GM12878 (cell line): ENCODE results near the gene PTBP3. TPM values are rescaled to one million over a fixed set of nuclear protein-coding genes. Genes with fewer than 3 reads are reported as not detected.

Source experiments
- ATAC-seq: fragments of 200-7000 bp; cut with Tn5 transposase; 3 replicates; pipeline ENCODE4 v1.9.1; 2020; ENCODE audit warnings: mild to moderate bottlenecking, moderate library complexity
- BruUV-seq: library from RNA; stranded (reverse); fragments of 400-500 nt; replicated peaks from 2 replicates; lab custom pipeline; 2021; lab: Mats Ljungman, UMichigan
- CTCF ChIA-PET: fragments of 300-600 bp; sonication (Branson Sonifier 250); formaldehyde crosslinking; extraction: SDS; loops from one replicate; lab custom pipeline; 2021; ENCODE audit warnings: inconsistent platforms; lab: Yijun Ruan, JAX
- POLR2A ChIA-PET: fragments of 350-600 bp; formaldehyde crosslinking; extraction: SDS; loops from one replicate; lab custom pipeline; 2021; ENCODE audit warnings: inconsistent platforms; lab: Charles Lee
- RAD21 ChIA-PET: fragments of 300-600 bp; sonication (Branson Sonifier 250); formaldehyde crosslinking; loops from one replicate; lab custom pipeline; 2023; ENCODE audit warnings: antibody characterized with exemption; ENCODE audit not compliant: unreplicated experiment; lab: Charles Lee
- SMC1A ChIA-PET: fragments of 300-600 bp; sonication (Branson Sonifier 250); formaldehyde crosslinking; loops from one replicate; lab custom pipeline; 2023; ENCODE audit not compliant: unreplicated experiment, uncharacterized antibody; lab: Charles Lee
- DNase-seq: peaks from one replicate; pipeline ENCODE4 v3.0.0-alpha.2; 2011; ENCODE audit warnings: low read depth, low spot score
- FAIRE-seq: peaks from 3 replicates; lab custom pipeline; 2011; peaks lifted over from hg19 to GRCh38; lab: Jason Lieb, UNC
- H2AFZ ChIP-seq: 2 replicates; pipeline ENCODE4 v1.6.0; 2011; ENCODE audit warnings: low read depth, low read length, control low read depth; ENCODE audit not compliant: control insufficient read depth
- H3K27ac ChIP-seq: 2 replicates; pipeline ENCODE4 v1.5.1; 2011; ENCODE audit warnings: control low read depth; ENCODE audit not compliant: control insufficient read depth, insufficient read depth
- H3K27me3 ChIP-seq, 2 experiments: replicated peaks in 1 of 2; 2 replicates each; pipeline versions ENCODE4 v1.6.0 to v1.6.1; 2011; ENCODE audit warnings: low read length in 1 of 2; ENCODE audit not compliant: control insufficient read depth in 2 of 2, insufficient read depth in 2 of 2
- H3K36me3 ChIP-seq, 2 experiments: 2 replicates each; pipeline ENCODE4 v1.5.1; 2011; ENCODE audit warnings: low read length in 1 of 2; ENCODE audit not compliant: control insufficient read depth in 2 of 2, insufficient read depth in 2 of 2
- H3K4me1 ChIP-seq: 2 replicates; pipeline ENCODE4 v1.6.1; 2011; ENCODE audit warnings: mild to moderate bottlenecking, low read length, moderate library complexity, mixed read lengths; ENCODE audit not compliant: control insufficient read depth, insufficient read depth
- H3K4me2 ChIP-seq: 2 replicates; pipeline ENCODE4 v1.6.0; 2011; ENCODE audit warnings: control low read depth; ENCODE audit not compliant: control insufficient read depth, insufficient read depth
- H3K4me3 ChIP-seq: fragments of 200-600 bp; sonication (generic); 2 replicates; pipeline ENCODE4 v1.5.1; 2016
- H3K79me2 ChIP-seq: 2 replicates; pipeline ENCODE4 v1.6.0; 2011; ENCODE audit warnings: low read length; ENCODE audit not compliant: control insufficient read depth, insufficient read depth
- H3K9ac ChIP-seq: 2 replicates; pipeline ENCODE4 v1.8.0; 2011; ENCODE audit warnings: low read length, control low read depth, mixed read lengths; ENCODE audit not compliant: control insufficient read depth, insufficient read depth
- H3K9me3 ChIP-seq: replicated peaks from 3 replicates; pipeline ENCODE4 v1.5.1; 2011; ENCODE audit warnings: mild to moderate bottlenecking, low read length; ENCODE audit not compliant: control insufficient read depth, insufficient read depth
- H4K20me1 ChIP-seq: 2 replicates; pipeline ENCODE4 v1.6.0; 2011; ENCODE audit not compliant: control insufficient read depth, insufficient read depth
- CHD4 ChIP-seq: fragments of 200-600 bp; sonication (generic); IDR thresholded peaks from 2 replicates; pipeline ENCODE4 v1.6.1; 2016; ENCODE audit warnings: mild to moderate bottlenecking
- GABPA ChIP-seq: IDR thresholded peaks from 2 replicates; pipeline ENCODE4 v1.6.1; 2014; ENCODE audit warnings: antibody characterized with exemption, low read depth, mild to moderate bottlenecking, inconsistent platforms
- IKZF1 ChIP-seq: fragments of 450-650 bp; conservative IDR thresholded peaks from 2 replicates; pipeline ENCODE4 v1.6.1; 2017; ENCODE audit warnings: antibody characterized with exemption, mild to moderate bottlenecking
- NR2C2 ChIP-seq: IDR thresholded peaks from 2 replicates; pipeline ENCODE4 v1.6.1; 2011; ENCODE audit warnings: borderline replicate concordance, low read depth; ENCODE audit not compliant: control insufficient read depth, insufficient read length
- POU2F2 ChIP-seq: IDR thresholded peaks from 3 replicates; pipeline ENCODE4 v1.6.1; 2011; ENCODE audit warnings: low read depth, mild to moderate bottlenecking, low read length, borderline replicate concordance
- RUNX3 ChIP-seq: IDR thresholded peaks from 2 replicates; pipeline ENCODE4 v1.6.1; 2012; ENCODE audit warnings: low read length, inconsistent platforms
- TCF7 ChIP-seq: IDR thresholded peaks from 2 replicates; pipeline ENCODE4 v1.6.1; 2014; ENCODE audit warnings: antibody characterized with exemption, borderline replicate concordance
- ZSCAN29 ChIP-seq: fragments of 450-650 bp; IDR thresholded peaks from 2 replicates; pipeline ENCODE4 v1.6.1; 2017; ENCODE audit warnings: mild to moderate bottlenecking, moderate library complexity
- WGBS: methylation state at CpG from one replicate; pipeline ENCODE4 v1.1.6; 2016; ENCODE audit warnings: low lambda C conversion rate; ENCODE audit not compliant: insufficient replicate concordance, insufficient coverage; ENCODE audit errors: missing lambda C conversion rate; 5-methylcytosine and 5-hydroxymethylcytosine counted together
- in situ Hi-C: fragments of 300-500 bp; cut with MboI; formaldehyde crosslinking; loops from 9 replicates; pipeline ENCODE4 v1.14.3; 2018; ENCODE audit warnings: mixed read lengths
- intact Hi-C: fragments of 100-400 bp; cut with micrococcal nuclease; formaldehyde crosslinking; loops from one replicate; pipeline ENCODE4 v1.14.2; 2022; ENCODE audit not compliant: unreplicated experiment
- polyA plus RNA-seq, 11 experiments: library from polyadenylated mRNA; depleted of rRNA in 4 of 11; unstranded in 6 of 11; stranded (reverse) in 5 of 11; fragments of >200 nt; fragmentation: Nextera tagmentation in 4 of 11; fragmentation: Illumina TruSeq in 1 of 11; extraction: Ambion mirVana in 4 of 11; extraction: Trizol in 1 of 11; gene quantifications; 1 replicate in 1 of 11; 2 replicates in 10 of 11; pipeline versions ENCODE4 v1.2.1 to v1.2.3, GENCODE V29; 2011 to 2016; ENCODE audit warnings: inconsistent platforms in 2 of 11, missing spikeins in 2 of 11, low read depth in 1 of 11
- total RNA-seq, 4 experiments: library from RNA; depleted of rRNA in 3 of 4; stranded (reverse); fragments of >200 nt in 3 of 4; fragmentation: Illumina TruSeq in 1 of 4; extraction: Trizol in 1 of 4; gene quantifications; 2 replicates each; pipeline versions ENCODE4 v1.2.1 to v1.2.3, GENCODE V29; 2013 to 2021
- TF ChIP-seq, protein P1 (sequence below): IDR thresholded peaks from 2 replicates; pipeline ENCODE4 v1.6.1; 2012; ENCODE audit warnings: improper control_type of control experiment, low read depth, low read length; ENCODE audit not compliant: insufficient replicate concordance

The PTBP3 gene
- total and polyA plus RNA-seq, 10 of the 15 experiments (the other 5 are each of a cell fraction or from before 2014, with no cell fraction given), result 12.5 to 104 (median 52.7) TPM

DNA sequence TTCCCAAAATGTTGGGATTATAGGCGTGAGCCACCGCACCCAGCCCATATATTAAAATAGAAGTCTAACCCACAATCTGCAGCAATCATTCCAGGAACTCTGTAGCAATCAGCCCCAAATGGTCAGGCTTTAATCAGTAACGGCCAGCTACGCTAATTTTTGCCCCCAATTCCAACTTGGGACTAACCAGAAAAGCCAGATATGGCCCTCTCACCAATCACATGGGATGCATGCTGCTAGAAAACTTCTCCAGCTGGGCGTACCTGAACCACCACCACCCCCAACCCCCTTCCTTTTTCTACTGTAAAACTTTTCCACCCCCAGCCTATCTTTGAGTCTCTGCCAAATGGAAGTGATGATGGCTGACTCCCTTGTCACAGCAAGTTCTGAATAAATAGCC, 162.5 kb downstream of the PTBP3 start:
- Histone ChIP-seq H3K9ac (no peak overlapping the region), H3K4me2 (no peak overlapping the region)
- RAD21 ChIA-PET, result no interaction called here
- TF ChIP-seq GABPA (no peak), RUNX3 (no peak), NR2C2 (no peak), IKZF1 (no peak), CHD4 (no peak), ZSCAN29 (no peak), TCF7 (no peak), POU2F2 (no peak)
- TF ChIP-seq, protein P1, sequence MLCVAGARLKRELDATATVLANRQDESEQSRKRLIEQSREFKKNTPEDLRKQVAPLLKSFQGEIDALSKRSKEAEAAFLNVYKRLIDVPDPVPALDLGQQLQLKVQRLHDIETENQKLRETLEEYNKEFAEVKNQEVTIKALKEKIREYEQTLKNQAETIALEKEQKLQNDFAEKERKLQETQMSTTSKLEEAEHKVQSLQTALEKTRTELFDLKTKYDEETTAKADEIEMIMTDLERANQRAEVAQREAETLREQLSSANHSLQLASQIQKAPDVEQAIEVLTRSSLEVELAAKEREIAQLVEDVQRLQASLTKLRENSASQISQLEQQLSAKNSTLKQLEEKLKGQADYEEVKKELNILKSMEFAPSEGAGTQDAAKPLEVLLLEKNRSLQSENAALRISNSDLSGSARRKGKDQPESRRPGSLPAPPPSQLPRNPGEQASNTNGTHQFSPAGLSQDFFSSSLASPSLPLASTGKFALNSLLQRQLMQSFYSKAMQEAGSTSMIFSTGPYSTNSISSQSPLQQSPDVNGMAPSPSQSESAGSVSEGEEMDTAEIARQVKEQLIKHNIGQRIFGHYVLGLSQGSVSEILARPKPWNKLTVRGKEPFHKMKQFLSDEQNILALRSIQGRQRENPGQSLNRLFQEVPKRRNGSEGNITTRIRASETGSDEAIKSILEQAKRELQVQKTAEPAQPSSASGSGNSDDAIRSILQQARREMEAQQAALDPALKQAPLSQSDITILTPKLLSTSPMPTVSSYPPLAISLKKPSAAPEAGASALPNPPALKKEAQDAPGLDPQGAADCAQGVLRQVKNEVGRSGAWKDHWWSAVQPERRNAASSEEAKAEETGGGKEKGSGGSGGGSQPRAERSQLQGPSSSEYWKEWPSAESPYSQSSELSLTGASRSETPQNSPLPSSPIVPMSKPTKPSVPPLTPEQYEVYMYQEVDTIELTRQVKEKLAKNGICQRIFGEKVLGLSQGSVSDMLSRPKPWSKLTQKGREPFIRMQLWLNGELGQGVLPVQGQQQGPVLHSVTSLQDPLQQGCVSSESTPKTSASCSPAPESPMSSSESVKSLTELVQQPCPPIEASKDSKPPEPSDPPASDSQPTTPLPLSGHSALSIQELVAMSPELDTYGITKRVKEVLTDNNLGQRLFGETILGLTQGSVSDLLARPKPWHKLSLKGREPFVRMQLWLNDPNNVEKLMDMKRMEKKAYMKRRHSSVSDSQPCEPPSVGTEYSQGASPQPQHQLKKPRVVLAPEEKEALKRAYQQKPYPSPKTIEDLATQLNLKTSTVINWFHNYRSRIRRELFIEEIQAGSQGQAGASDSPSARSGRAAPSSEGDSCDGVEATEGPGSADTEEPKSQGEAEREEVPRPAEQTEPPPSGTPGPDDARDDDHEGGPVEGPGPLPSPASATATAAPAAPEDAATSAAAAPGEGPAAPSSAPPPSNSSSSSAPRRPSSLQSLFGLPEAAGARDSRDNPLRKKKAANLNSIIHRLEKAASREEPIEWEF, result no peak
- TF ChIP-seq, all 136 proteins: peak for 0
- H4K20me1 ChIP-seq, result no peaks in the 10 kb centered on the region
- no peaks in the 10 kb centered on the region for H3K9me3 ChIP-seq
- CTCF ChIA-PET, result no interaction called here
- H3K36me3 ChIP-seq, result no peaks in the 10 kb centered on the region
- no TSS peak for BruUV-seq
- ATAC-seq (no peak), FAIRE-seq (no peak), DNase-seq (no peak)
- H3K4me1 ChIP-seq, result peaks cover 10% of the 10 kb centered on the region
- 95% methylated on average over 5 of the region's 5 CpGs for WGBS
- no peak overlapping the region for H2AFZ ChIP-seq
- H3K4me3 ChIP-seq, result no peak overlapping the region
- in situ Hi-C loops, result no loop called here
- POLR2A ChIA-PET, result no interaction called here
- H3K79me2 ChIP-seq, result no peaks in the 10 kb centered on the region
- no peak overlapping the region for H3K27ac ChIP-seq
- SMC1A ChIA-PET, result interaction anchor here (0.8 kb wide), 1 partner anchor 19 kb away, joined by 3 read pairs; no protein-coding TSS in a partner anchor
- no peaks in the 10 kb centered on the region; a peak in 1 of 4 replicates for H3K27me3 ChIP-seq
- intact Hi-C loops, result loop anchor here (5.0 kb wide), 1 partner anchor 161 kb away; the partner anchor contains the start of gene PTBP3
